ENCODE results near the gene CHCT1.
"Not testable (repeated sequence)": the region's sequence is repeated elsewhere in the genome, so short reads cannot be mapped to it uniquely, and the experiment has no call there.

Gene CHCT1

GRCh38 chr17:60422162-60422665 is at the start of gene CHCT1:
Gene CHCT1 (plus strand): TSS chr17:60422489. CDS start chr17:60422593, 104 bp downstream.
- no peak for DNase-seq (ENCODE audit: low read depth)

GRCh38 chr17:60372790-60373483 is 49.4 kb upstream of the CHCT1 start:
- no peak for DNase-seq (ENCODE audit: low read depth)

- not testable (repeated sequence) for DNase-seq (ENCODE audit: low read depth)
Observed at GRCh38 chr17:60378187-60378586, 44.1 kb upstream of the CHCT1 start.

GRCh38 chr17:60379461-60379860 is 42.8 kb upstream of the CHCT1 start:
- not testable (repeated sequence) for DNase-seq (ENCODE audit: low read depth)

- no peak for DNase-seq (ENCODE audit: low read depth)
Observed at GRCh38 chr17:60381958-60382357, 40.3 kb upstream of the CHCT1 start.

- no peak for DNase-seq (ENCODE audit: low read depth)
Observed at GRCh38 chr17:60383379-60383778, 38.9 kb upstream of the CHCT1 start.

GRCh38 chr17:60384921-60385320 is 37.4 kb upstream of the CHCT1 start:
- DNase-seq (ENCODE audit: low read depth): not testable (repeated sequence)

GRCh38 chr17:60386147-60387058 is 35.9 kb upstream of the CHCT1 start:
- DNase-seq (ENCODE audit: low read depth): no peak

- DNase-seq (ENCODE audit: low read depth): no peak
Observed at GRCh38 chr17:60387666-60388065, 34.6 kb upstream of the CHCT1 start.

- DNase-seq (ENCODE audit: low read depth): no peak
Observed at GRCh38 chr17:60388742-60389141, 33.5 kb upstream of the CHCT1 start.

GRCh38 chr17:60390186-60390585 is 32.1 kb upstream of the CHCT1 start:
- DNase-seq (ENCODE audit: low read depth): no peak

- DNase-seq (ENCODE audit: low read depth): no peak
Observed at GRCh38 chr17:60390925-60391470, 31.3 kb upstream of the CHCT1 start.

GRCh38 chr17:60391471-60392041 is 30.7 kb upstream of the CHCT1 start:
- DNase-seq (ENCODE audit: low read depth): no peak

- peak; percentile 98 for DNase-seq (ENCODE audit: low read depth)
Observed at GRCh38 chr17:60392042-60392844, 30.0 kb upstream of the CHCT1 start, which contains the start of gene USP32. Gene USP32 (minus strand): TSS chr17:60392133. CDS start chr17:60391939, 194 bp downstream.

- peak; percentile 17 for DNase-seq (ENCODE audit: low read depth)
Observed at GRCh38 chr17:60392845-60393702, 29.2 kb upstream of the CHCT1 start.

- DNase-seq (ENCODE audit: low read depth): no peak
Observed at GRCh38 chr17:60393840-60394723, 28.2 kb upstream of the CHCT1 start.

- DNase-seq (ENCODE audit: low read depth): no peak
Observed at GRCh38 chr17:60395508-60396065, 26.7 kb upstream of the CHCT1 start.

GRCh38 chr17:60396412-60396811 is 25.9 kb upstream of the CHCT1 start:
- DNase-seq (ENCODE audit: low read depth): no peak
